Stimulated activated CD4-positive, alpha-beta T cell treated with anti-CD3 and anti-CD28 coated beads, Interleukin-1b, Interleukin-23, amount 100 ng/mL, for 4 hours (primary cell): Measurements from ENCODE around the gene TSEN54.

ENCODE experiments used
- DNase-seq, 2 donors: peaks; one replicate each; pipeline ENCODE4 v3.0.0-alpha.2; 2020; ENCODE audit warnings: low read depth in 2 of 2

TSEN54 gene

DNA sequence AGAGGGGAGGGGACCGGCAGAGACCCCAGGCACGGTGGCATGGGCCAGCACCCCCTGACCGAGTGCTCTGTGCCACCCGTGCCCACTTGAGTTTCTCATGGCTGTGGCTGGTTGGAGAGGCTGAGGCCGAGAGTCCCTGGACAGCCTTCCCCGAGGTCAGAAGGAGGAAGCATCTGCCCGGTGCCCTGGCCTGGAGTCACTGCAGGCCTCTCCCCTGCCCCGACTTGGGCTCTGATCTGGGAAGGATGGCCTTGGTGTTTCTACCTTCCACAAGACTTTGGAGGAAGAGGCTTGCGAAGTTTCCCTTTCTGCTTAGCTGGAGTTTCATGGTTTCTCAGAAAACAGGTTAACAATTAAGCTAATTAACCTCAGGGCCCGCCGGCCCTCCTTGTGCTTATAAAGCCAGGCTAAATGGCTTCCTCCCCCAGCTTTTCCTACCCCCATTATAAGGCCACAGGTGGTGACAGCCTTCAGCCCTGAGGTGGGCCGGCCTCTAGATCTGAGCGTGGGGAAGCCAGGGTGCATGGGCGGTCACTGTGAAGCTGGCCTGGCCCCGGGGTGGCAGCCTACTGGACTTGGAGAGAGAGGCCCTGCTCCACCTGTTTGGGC, 26.5 kb downstream of the TSEN54 start:
- no peak for DNase-seq

DNA sequence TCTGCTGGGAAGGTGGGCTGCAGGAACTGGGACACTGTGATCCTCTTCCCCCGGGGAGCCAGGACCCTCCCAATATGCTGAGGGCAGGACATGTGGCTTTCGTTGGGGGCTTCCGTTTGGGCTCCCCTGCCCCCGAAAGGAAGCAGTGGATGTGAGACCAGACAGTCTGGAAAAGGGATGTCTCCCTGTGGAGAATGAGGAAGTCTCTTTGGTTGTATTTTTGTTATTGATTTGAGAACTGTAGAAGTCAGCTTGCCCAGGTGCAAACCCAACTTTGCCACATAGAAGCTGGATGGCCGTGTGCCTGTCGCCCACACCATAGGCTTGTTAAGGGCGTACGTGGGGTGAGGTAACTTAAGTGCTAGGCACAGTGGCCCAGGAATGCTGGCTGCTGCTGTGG, 27.9 kb downstream of the TSEN54 start:
- DNase-seq, result no peak

DNA sequence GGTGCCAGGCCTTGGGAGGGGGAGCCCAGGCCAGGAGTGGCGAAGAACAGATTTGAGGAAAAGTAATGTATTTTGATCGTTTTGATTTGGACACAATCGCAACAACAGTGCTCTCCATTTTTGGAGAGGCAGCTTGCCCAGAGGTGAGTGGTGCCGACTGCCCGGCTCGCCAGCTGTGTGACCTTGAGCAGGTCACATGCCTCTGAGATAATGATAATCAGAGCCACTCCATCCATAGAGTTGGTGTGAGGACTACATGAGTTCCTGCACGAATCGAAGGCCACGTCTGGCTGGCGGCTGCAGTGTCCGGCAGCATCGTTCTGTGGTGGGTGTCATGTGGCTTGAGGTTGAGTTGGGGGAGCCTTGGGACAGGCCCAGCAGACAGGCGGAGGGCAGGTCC, 29.9 kb downstream of the TSEN54 start:
- no peak for DNase-seq

DNA sequence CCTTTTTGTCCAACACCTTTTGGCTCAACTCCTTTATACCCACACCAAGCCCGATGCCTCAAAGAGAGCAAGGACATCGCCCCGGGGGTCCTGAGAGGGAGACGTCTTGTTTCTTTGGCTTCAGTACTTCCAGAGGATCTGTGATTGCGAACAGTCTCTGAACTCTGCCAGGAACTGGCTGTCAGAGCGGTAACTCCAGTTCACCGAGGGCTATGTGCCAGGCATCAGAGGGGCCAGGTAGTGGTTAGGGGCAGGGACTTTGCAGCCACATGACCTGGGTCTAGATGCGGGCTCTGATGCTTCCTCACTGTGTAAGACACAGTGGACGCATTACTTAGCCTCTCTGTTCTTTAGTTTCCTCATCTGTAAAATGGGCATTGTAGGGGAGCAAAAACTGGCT, 30.8 kb downstream of the TSEN54 start:
- DNase-seq, result no peak

DNA sequence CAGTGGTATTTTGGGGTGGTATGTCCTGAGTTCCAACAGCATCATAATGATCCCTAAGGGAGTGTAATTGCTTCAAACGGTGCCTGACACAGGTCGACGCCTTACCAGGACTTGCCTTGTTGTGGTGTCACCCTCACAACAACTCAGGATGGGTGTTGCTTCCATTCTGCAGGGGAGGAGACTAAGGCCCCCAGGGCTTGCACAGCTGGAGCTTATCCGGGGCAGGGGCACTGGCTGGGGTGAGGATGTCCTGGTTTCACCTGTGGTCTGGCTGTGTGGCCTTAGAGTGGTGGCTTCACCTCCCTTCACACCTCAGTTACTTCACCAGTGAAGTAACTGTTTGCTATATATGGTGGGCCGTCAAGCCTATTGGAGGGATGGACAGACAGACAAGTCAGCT, 32.5 kb downstream of the TSEN54 start:
- no peak for DNase-seq

DNA sequence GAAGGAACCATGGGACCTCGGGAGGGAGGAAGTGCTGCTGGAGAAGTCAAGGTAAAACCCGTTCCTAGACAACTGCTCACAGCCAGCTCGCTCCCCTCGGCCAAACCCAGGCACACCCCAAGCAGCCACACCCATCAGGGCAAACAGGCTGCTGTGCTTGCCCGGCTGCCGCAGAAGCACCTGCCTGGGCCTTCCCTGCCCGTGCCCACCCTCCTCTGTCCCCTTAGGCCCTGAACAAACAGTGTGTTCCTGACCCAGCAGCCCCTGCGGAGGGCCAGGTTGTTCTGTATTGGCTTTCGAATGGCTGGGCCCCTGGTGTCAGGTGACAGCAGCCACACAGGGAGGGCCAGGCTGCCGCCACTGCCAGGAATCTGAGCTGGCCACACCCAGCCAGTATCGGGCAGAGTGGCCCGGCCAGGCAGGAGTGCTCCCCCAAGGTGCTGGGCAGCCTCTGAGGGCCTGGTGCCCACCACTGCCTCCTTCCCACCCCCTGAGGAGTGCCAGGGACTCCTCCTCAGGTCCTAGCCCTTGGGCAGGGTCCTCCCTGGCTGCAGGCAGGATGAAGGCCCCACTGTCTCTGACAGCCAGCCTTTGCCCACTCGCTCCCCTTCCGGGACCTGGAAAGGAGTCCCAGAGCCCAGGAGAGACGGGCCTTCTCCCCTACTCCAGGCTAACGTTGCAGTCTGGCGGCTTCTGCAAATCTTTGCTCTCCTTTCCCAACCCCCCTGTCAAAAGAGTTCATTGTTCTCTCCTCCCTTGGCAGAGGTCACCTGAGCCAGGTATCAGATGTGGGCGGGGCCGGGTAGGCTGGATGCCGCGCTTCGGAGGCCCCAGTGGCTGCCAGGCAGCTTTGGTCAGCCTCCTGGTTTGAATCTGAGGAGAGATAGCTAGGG, 33.2 kb downstream of the TSEN54 start:
- no peak for DNase-seq

DNA sequence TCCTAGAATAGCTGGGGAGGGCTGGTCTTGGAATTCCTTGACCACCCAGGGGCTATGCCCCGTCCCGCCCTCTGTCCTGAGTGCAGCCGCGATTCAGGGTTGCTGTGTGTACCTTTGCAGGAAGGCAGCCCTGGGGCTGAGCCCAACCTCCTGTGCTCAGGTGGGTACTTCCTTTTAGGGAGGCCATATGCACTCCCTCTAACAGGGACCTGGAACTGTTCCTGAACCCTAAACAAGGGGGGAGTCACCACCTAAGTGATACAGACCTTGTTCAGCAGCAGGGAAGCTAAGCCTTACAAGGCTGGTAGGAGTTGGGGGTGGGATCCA, 33.8 kb downstream of the TSEN54 start:
- DNase-seq, result no peak

DNA sequence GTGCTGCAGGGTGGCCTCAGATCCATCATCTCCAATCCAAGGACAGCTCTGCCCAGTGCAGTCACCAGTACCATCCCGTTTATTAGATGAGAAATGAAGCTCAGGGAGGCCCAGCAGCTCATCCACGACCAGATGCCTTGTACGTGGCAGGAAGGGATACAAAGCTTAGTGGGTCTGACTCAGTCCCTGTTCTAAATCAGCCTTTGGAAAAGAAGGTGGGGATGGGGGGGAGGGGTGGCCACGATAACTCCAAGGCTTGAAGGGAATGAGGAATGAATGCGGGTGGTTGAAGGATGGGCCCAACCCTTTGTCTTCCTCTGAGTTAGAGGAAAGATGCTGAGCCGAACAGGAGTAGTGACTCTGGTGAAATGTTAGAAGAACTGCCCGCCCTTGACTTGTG, 34.9 kb downstream of the TSEN54 start:
- DNase-seq, result no peak

DNA sequence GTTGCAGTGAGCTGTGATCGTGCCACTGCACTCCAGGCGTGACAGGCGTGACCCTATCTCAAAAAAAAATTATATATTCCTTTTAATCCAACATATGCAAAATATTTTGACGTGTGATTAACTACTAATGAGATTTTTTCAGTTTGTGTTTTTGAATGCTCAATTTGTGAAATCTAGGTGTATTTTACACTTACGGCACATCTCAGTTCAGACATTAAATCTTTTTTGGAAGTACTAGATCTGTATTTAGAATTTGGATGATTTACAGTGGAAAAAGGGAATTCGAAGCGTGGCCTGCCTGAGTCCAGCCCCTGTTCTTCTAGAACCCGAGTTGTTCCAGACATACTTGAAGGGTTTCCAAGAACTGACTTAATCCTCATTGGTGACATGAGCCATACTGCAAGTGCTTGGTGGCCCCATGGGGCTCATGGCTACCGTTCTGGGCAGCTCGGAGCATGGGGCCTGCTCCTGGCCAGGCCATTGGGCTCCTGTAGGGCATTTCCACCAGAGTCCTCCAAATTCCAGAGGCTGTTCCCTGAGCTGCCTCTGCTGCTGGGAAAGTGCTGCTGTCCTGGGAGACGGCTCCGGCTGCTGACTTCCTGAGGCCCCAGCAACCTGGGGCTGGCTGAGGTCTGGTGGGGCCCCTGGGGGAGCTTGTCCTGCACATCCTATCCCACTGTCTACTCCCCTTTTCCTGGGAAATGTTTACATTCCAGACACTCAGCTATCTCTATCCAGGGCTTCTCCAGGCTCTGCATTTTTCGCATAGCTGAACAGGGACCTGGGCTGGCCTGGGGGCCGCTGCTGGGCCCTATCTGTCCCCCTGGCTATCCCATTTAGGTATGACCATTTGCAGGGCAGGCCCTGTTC, 36.3 kb downstream of the TSEN54 start:
- no peak for DNase-seq

DNA sequence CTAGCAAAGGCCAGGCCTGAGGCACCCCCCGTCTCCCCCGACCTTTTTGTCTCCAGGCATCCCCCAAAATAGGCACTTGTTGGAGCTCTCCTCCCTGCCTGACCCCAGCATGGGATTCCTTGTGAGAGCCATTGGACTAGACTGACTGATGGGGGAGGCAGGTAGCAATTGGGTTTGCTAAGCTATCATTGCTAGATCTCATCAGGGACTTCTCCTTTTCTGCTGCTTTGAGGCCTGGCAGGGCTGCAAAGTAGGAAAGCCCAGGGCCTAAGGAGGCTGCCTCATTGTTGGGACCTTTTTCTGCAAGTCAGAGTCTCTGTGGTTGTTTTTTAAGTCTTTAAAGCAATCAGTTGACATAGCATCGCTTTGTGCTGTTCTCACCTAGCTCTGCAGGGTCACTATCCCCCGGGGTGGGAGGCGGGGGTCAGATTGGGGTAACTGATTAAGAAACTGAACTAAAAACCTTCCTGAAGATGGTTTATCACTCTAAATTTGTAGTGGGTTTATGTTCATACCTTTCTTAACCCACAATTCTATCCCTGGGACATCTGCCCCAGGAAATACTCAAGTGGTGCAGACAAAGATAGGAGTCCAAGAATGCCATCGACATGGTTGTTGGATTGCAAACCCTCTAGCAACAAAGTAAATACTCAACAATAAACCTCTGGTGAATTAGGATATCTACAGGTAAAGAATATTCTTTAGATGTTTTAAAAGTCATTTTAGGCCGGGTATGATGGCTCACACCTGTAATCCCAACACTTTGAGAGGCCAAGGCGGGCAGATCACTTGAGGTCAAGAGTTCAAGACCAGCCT, 37.2 kb downstream of the TSEN54 start:
- no peak for DNase-seq

DNA sequence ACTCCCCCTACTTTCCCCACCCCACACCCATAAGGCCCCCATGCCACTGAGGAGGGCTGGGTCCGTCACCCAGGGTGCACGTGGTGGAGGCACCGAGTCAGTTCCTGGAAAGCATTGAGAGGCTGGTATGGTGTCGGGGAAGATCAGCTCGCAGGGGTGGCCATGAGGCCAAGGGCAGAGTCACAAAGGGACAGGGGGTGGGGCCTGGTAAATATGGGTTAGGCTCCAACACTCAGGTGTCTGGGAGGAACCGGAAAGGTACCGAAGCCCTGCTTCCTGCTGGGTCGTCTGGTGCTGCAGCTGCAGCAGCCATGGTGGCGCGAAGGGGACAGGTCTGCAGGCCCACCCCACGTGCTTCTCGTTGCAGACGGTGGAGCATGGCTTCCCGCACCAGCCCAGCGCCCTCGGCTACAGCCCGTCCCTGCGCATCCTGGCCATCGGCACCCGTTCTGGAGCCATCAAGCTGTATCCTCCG, 39.4 kb downstream of the TSEN54 start:
- no peak for DNase-seq

DNA sequence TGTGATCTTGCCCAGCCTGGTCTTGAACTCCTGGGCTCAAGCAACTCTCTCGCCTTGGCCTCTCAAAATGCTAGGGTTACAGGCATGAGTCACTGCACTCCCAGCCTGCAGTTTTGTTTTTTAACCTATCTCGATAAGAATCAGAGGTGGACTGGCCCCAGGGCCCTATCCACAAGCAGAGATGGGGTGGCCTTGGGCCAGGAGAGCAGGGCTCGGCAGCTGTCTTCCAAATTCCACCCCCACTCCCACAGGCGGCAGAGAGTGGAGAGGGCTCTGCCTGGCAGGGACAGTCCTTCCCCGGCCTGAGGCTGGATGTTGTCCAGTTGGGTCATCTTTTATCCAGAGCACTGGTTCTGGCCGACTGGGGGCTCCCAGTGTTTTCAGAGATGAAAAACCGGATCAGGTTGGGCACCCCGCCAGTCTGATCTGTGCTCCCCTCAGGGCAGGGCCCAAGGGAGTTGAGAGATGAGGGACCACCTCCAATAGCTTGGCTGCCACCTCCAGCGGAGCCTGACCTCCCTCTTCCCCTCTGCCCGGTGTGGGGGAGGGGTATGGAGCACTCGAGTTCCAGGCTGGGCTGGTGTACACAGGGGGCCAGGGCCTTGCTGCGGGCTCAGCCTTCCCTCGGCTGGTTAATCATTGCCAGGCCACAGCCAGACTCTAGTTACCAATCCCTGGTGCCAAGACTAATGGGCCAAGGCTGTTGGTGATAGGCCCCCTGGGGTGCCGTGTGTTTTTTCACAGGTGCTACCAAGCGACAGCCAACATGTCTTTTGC, 40.9 kb downstream of the TSEN54 start:
- no peak for DNase-seq

DNA sequence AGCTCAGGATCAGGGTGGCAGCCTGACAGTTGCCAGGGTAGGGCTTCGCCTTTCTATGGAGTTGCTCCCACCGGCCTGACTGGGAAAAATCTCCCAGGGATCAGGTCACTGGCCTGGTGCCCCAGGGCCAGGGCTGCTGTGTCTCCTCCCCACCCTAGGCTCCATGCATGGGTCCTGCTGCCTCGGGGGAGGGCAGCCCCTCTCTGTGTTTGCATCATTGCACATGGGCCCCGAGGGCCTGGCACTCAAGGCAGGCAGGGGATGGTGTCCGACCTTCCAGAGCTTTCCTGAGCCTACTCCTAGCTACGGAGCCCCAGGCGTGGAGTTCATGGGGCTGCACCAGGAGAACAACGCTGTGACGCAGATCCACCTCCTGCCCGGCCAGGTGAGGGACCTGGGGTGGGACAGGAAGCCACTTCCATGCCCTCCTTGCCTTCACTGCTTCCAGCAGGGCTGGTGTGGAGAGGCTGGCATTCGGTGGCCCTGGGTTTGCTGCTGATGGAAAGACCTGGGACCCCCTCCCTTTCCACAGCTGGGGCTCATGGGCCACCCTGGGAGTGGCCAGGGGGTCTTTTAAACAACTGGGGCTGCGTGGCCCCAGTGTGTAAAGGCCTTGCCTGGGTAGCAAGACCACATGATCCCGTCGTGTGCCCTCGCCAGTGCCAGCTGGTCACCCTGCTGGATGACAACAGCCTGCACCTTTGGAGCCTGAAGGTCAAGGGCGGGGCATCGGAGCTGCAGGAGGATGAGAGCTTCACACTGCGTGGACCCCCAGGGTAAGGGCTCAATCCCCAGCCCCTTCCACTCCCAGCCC, 41.7 kb downstream of the TSEN54 start:
- DNase-seq, result no peak

DNA sequence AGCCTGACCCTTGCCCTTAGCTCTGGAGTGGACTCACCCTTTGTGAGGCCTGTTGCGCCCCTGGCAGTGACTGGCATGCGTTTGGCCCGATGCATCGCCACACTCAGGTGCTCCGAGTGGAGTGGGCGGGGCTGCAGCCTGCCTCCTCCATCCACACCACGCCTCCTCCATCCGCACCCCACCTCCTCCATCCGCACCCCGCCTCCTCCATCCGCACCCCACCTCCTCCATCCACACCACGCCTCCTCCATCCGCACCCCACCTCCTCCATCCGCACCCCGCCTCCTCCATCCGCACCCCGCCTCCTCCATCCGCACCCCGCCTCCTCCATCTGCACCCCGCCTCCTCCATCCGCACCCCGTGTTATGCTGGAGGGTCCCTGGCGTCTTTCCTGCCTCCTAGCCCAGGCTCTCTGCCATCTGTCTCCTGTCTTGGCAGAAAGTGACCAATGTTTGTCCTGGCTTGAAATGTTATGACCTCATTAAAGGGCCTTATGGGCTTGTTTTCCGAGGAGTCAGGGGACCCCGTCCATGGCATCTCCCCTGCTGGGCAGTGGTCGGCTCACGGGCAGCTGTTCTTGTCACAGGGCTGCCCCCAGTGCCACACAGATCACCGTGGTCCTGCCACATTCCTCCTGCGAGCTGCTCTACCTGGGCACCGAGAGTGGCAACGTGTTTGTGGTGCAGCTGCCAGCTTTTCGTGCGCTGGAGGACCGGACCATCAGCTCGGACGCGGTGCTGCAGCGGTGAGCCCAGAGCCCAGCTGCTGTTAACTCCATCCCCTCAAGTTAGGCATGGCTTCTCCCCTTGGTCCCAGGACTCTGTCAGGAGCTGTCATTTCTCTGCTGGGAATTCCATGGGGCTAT, 42.6 kb downstream of the TSEN54 start:
- DNase-seq, result no peak

DNA sequence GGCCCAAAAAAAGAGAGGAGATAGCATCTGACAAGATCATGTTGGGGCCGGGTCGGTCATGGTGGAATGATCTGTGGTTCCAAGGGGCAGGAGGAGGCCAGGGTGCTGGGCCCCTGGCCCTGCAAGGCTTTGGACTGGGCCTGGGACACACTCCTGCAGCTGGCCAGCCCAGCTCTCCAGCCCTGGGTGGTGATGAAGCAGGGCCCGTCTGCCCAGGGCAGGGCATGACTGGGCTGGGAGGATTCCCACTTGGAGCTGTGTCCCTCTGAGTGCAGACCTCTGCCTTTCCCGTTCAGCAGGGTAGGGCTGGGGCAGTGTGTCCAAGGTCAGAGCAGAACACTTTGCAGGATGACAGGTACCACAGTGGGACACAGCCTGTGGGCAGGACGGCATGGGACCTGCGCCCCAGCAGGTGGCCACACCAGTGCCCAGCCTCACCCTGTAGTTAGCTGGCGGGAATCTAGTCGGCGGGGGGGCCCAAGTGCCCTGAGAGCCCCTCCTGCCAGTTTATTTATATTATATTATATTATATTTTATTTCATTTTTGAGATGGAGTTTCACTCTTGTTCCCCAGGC, 43.7 kb downstream of the TSEN54 start:
- no peak for DNase-seq

DNA sequence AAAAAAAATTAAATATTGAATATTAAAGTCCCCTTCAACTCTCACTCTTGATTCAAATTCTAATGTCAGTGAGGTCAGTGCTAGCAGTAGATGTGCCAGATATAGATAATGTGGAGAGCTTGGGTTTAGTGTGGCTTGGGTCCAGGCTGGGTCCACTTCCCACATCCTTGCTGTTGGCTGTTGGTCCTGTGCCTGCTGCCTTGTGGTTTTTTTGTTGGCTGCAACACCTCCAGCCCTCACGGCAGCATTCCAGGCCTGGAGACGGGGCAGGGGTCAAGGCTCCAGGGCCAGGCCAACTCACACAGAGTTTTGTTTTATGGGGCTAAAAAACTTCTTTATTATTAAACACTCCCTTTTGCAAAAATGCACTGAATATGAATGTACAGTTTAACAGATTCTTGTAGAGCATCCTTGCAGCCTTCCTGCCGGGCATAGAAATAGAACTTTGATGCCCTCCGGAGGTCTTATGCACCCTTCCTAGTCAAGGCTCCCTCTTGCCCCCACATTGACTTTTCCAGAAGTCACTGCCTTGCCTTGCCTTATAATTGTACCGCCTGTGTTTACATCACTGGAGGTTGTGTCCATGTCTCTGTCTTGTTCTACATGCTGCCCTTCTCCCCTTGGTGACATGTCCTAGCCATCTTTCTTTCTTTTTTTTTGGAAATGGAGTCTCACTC, 45.7 kb downstream of the TSEN54 start:
- DNase-seq, result no peak

DNA sequence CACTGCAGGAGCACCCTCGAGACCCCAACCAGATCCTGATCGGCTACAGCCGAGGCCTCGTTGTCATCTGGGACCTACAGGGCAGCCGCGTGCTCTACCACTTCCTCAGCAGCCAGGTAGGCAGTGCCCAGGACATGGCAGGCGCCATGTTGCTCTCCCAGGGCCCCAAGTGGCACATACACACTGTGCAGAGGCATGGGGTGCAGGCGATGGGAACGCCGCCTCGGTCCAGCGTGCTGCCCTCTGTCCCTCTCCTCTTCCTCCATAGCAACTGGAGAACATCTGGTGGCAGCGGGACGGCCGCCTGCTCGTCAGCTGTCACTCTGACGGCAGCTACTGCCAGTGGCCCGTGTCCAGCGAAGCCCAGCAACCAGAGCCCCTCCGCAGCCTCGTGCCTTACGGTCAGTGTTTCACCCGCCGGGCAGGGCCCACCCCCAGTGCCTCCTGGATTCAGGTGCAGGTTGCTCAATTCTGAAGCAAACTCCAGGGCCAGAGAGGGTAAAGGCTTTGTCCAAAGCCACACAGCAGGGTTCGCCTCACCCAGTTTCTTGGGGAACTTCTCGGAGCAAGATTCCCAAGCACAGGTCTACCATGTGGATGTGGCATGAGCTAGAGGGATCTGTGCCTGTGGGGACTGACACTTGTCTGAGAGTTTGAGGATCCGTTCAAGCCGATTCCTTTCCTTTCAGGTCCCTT, 46.9 kb downstream of the TSEN54 start:
- DNase-seq, result no peak
